Panc1 (cell line): ENCODE data around the gene JUN. TPM values are rescaled to one million over a fixed set of nuclear protein-coding genes. Genes with fewer than 3 reads are reported as not detected.
A peak's percentile ranks its signal among the peaks of the same experiment; 100 is the strongest.

ENCODE experiments used
- ATAC-seq: fragments of 200-7000 bp; cut with Tn5 transposase; 2 replicates; pipeline ENCODE4 v1.9.1; 2020; ENCODE audit warnings: mild to moderate bottlenecking, moderate library complexity
- BruUV-seq: library from RNA; stranded (reverse); fragments of 400-500 nt; replicated peaks from 2 replicates; lab custom pipeline; 2021; lab: Mats Ljungman, UMichigan
- CTCF ChIA-PET: fragments of 300-600 bp; sonication (Branson Sonifier 250); formaldehyde crosslinking; loops from one replicate; lab custom pipeline; 2022; ENCODE audit warnings: antibody characterized with exemption; lab: Charles Lee
- POLR2A ChIA-PET: fragments of 300-600 bp; sonication (Branson Sonifier 250); formaldehyde crosslinking; loops from one replicate; lab custom pipeline; 2022; ENCODE audit warnings: antibody characterized with exemption; lab: Charles Lee
- DNase-seq: peaks from one replicate; pipeline ENCODE4 v3.0.0-alpha.2; 2010; ENCODE audit warnings: low read depth, low spot score
- H3K27ac ChIP-seq: 2 replicates; pipeline ENCODE4 v1.5.1; 2011; ENCODE audit warnings: mild to moderate bottlenecking, low read length, inconsistent platforms
- H3K27me3 ChIP-seq: fragments of 200-500 bp; sonication (Bioruptor generic); 2 replicates; pipeline ENCODE4 v1.6.0; 2014; ENCODE audit warnings: low read length, inconsistent platforms; ENCODE audit not compliant: control insufficient read depth, insufficient read depth
- H3K36me3 ChIP-seq: fragments of 200-500 bp; sonication (Bioruptor generic); 2 replicates; pipeline ENCODE4 v1.5.1; 2014; ENCODE audit warnings: inconsistent platforms, mild to moderate bottlenecking, low read length, moderate library complexity; ENCODE audit not compliant: control insufficient read depth, insufficient read depth
- H3K4me1 ChIP-seq: 2 replicates; pipeline ENCODE4 v1.5.1; 2011; ENCODE audit warnings: inconsistent platforms, mild to moderate bottlenecking, low read length, moderate library complexity; ENCODE audit not compliant: control insufficient read depth, insufficient read depth
- H3K4me3 ChIP-seq, 2 experiments: 2 replicates each; pipeline ENCODE4 v1.5.1; 2011 to 2012; ENCODE audit warnings: low read depth in 2 of 2, low read length in 2 of 2, mild to moderate bottlenecking in 2 of 2, inconsistent platforms in 1 of 2, moderate library complexity in 1 of 2
- H3K9me3 ChIP-seq: fragments of 200-500 bp; sonication (Bioruptor generic); 2 replicates; pipeline ENCODE4 v1.5.1; 2014; ENCODE audit warnings: low read depth, mild to moderate bottlenecking, inconsistent platforms, low read length, moderate library complexity; ENCODE audit not compliant: control insufficient read depth, insufficient read depth
- CTCF ChIP-seq: fragments of 450-650 bp; IDR thresholded peaks from 2 replicates; pipeline ENCODE4 v1.5.1; 2017; ENCODE audit warnings: mild to moderate bottlenecking
- POLR2AphosphoS5 ChIP-seq: IDR thresholded peaks from 2 replicates; pipeline ENCODE4 v1.6.1; 2012; ENCODE audit warnings: mild to moderate bottlenecking, low read depth, low read length, moderate library complexity
- REST ChIP-seq, 2 experiments: IDR thresholded peaks; 2 replicates each; pipeline ENCODE4 v1.6.1; 2011 to 2012; ENCODE audit warnings: low read depth in 2 of 2, control low read depth in 1 of 2, low read length in 1 of 2, mild to moderate bottlenecking in 1 of 2, moderate library complexity in 1 of 2; ENCODE audit not compliant: insufficient read depth in 1 of 2
- SIN3A ChIP-seq: IDR thresholded peaks from 2 replicates; pipeline ENCODE4 v1.6.1; 2012; ENCODE audit warnings: low read depth, mild to moderate bottlenecking, low read length, moderate library complexity, borderline replicate concordance; ENCODE audit not compliant: insufficient read depth
- TCF7L2 ChIP-seq: IDR thresholded peaks from 2 replicates; pipeline ENCODE4 v1.6.1; 2011; ENCODE audit warnings: mild to moderate bottlenecking, low read depth, low read length, inconsistent platforms
- in situ Hi-C: cut with HindIII; loops from 2 replicates; pipeline ENCODE4 v1.10.0; 2016; ENCODE audit warnings: low sequenced_read_pairs, low pct_unique_long_range_greater_than_20kb
- intact Hi-C: fragments of 100-400 bp; cut with micrococcal nuclease; formaldehyde crosslinking; loops from one replicate; pipeline ENCODE4 v1.10.0; 2022; ENCODE audit not compliant: unreplicated experiment
- total RNA-seq: library from RNA; stranded (reverse); gene quantifications from one replicate; pipeline ENCODE4 v1.2.1, GENCODE V29; 2021; ENCODE audit not compliant: unreplicated experiment

Gene JUN
- total RNA-seq, 1 experiment from 2014 or later = 70.0 TPM

- Histone ChIP-seq H3K36me3 (no peaks in the 10 kb centered on the region), H3K4me3 (no peak overlapping the region), H3K4me1 (no peaks in the 10 kb centered on the region), H3K27me3 (no peaks in the 10 kb centered on the region), H3K9me3 (no peaks in the 10 kb centered on the region), H3K27ac (no peak overlapping the region)
- DNase-seq (no peak), ATAC-seq (peak; percentile 73)
- CTCF ChIA-PET = no interaction called here
- no peak for TF ChIP-seq SIN3A
- TF ChIP-seq CTCF = no peak
- no peak for TF ChIP-seq POLR2AphosphoS5
- no peak for TF ChIP-seq TCF7L2
- no peak for TF ChIP-seq REST (IDR thresholded peaks at IDR 0.05; ENCODE audit: insufficient read depth in 1 of 2, low read depth in 2 of 2, low read length in 1 of 2)
- intact Hi-C loops = no loop called here
- no TSS peak for BruUV-seq
- POLR2A ChIA-PET = no interaction called here
- in situ Hi-C loops = no loop called here
Observed at GRCh38 chr1:58763214-58763613, 20.6 kb downstream of the JUN start.

- no peak for DNase-seq
- in situ Hi-C loops (no loop called here), intact Hi-C loops (no loop called here)
- ChIA-PET POLR2A (no interaction called here), CTCF (no interaction called here)
- no peaks in the 10 kb centered on the region for H3K4me1 ChIP-seq
- no peak overlapping the region for H3K4me3 ChIP-seq
- H3K36me3 ChIP-seq = no peaks in the 10 kb centered on the region
- BruUV-seq = no TSS peak
- TF ChIP-seq SIN3A (no peak), CTCF (no peak), REST (IDR thresholded peaks at IDR 0.05; ENCODE audit: insufficient read depth in 1 of 2, low read depth in 2 of 2, low read length in 1 of 2) (no peak), TCF7L2 (no peak), POLR2AphosphoS5 (no peak)
- no peaks in the 10 kb centered on the region for H3K9me3 ChIP-seq
- H3K27me3 ChIP-seq = no peaks in the 10 kb centered on the region
- no peak overlapping the region for H3K27ac ChIP-seq
- 0 out of 2 replicates have a peak, but pooled peaks have one; percentile 41 for ATAC-seq
Observed at GRCh38 chr1:58762806-58763205, 21.0 kb downstream of the JUN start.
